ENCODE data around the gene TSBP1.
"Not testable (repeated sequence)": the region's sequence is repeated elsewhere in the genome, so short reads cannot be mapped to it uniquely, and the experiment has no call there.

The TSBP1 gene

GRCh38 chr6:32371229-32371628 is 474 bp downstream of the TSBP1 start:
- DNase-seq = no peak

- DNase-seq = no peak
These were observed 1.2 kb downstream of the TSBP1 start for GRCh38 chr6:32370505-32370904.

- DNase-seq = no peak
These were observed 2.0 kb downstream of the TSBP1 start for GRCh38 chr6:32369660-32370059.

- no peak for DNase-seq
These were observed 4.1 kb downstream of the TSBP1 start for GRCh38 chr6:32367644-32368043.

GRCh38 chr6:32359225-32359624 is 12.5 kb downstream of the TSBP1 start:
- DNase-seq = not testable (repeated sequence)

GRCh38 chr6:32358548-32358947 is 13.2 kb downstream of the TSBP1 start:
- not testable (repeated sequence) for DNase-seq

- DNase-seq = no peak
These were observed 16.7 kb downstream of the TSBP1 start for GRCh38 chr6:32355018-32355417.

- DNase-seq = no peak
These were observed 18.4 kb downstream of the TSBP1 start for GRCh38 chr6:32353348-32353747.

- DNase-seq = no peak
These were observed 31.5 kb downstream of the TSBP1 start for GRCh38 chr6:32340242-32340641.

- no peak for DNase-seq
These were observed 34.4 kb downstream of the TSBP1 start for GRCh38 chr6:32337186-32337805.

- DNase-seq = no peak
These were observed 39.3 kb downstream of the TSBP1 start for GRCh38 chr6:32332433-32332832.

- DNase-seq = no peak
These were observed 42.6 kb downstream of the TSBP1 start for GRCh38 chr6:32329141-32329540.

- DNase-seq = no peak
These were observed 44.6 kb downstream of the TSBP1 start for GRCh38 chr6:32327103-32327502.

GRCh38 chr6:32318501-32318900 is 53.2 kb downstream of the TSBP1 start:
- no peak for DNase-seq

- no peak for DNase-seq
These were observed 54.2 kb downstream of the TSBP1 start for GRCh38 chr6:32317541-32317940.

GRCh38 chr6:32313964-32314363 is 57.7 kb downstream of the TSBP1 start:
- DNase-seq = no peak

GRCh38 chr6:32298632-32299336 is 72.9 kb downstream of the TSBP1 start:
- DNase-seq = no peak

- DNase-seq = not testable (repeated sequence)
These were observed 76.7 kb downstream of the TSBP1 start for GRCh38 chr6:32294980-32295379.

- DNase-seq = no peak
These were observed 77.1 kb downstream of the TSBP1 start for GRCh38 chr6:32294566-32294965.

GRCh38 chr6:32293695-32294094 is 78.0 kb downstream of the TSBP1 start:
- DNase-seq = no peak

- no peak for DNase-seq
These were observed 80.2 kb downstream of the TSBP1 start for GRCh38 chr6:32291543-32291942.

GRCh38 chr6:32290886-32291450 is 80.7 kb downstream of the TSBP1 start:
- no peak for DNase-seq

GRCh38 chr6:32288426-32288825 is 83.3 kb downstream of the TSBP1 start:
- DNase-seq = no peak

- not testable (repeated sequence) for DNase-seq
These were observed 97.7 kb downstream of the TSBP1 start for GRCh38 chr6:32273801-32274577.
